GM18873 (cell line): ENCODE data around the gene CDC42SE2.

Source experiments
- ATAC-seq: cut with Tn5 transposase; IDR thresholded peaks from one replicate; pipeline ENCODE4 v1.9.1; 2021; ENCODE audit warnings: mild to moderate bottlenecking, moderate library complexity, moderate number of reproducible peaks; ENCODE audit not compliant: unreplicated experiment, low FRiP score

Gene CDC42SE2

DNA sequence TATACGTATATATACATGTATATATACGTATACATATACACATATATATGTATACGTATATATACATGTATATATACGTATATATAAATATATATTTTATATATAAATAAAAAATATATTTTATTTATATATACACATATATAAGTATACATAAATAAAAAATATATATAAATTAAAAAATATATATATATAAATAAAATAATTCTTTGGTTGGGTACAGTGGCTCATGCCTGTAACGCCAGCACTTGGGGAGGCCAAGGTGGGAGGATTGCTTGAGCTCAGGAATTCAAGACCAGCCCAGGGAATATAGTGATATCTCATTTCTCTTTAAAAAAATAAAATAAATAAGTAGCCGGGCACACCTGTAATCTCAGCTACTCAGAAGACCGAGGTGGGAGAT, 155.0 kb downstream of the CDC42SE2 start:
- no peak for ATAC-seq

DNA sequence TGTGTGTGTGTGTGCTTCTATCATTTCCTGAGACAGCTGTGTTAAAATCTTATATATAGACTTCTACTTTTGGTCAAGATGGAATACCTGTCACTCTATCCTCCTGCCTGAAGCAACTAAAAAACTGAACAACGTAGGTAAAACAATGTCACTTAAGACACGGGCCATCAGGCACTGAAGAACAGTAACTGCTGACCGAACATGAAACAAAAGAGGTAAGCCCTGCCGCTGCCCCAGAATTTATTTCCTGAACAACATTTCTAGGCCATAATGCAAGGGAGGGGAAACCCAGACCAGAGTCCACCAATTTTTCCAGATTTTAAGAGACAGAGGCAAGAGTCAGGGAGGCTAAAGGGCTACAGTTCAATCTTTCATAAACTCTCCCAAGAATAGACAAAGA, 156.0 kb downstream of the CDC42SE2 start:
- ATAC-seq = no peak

DNA sequence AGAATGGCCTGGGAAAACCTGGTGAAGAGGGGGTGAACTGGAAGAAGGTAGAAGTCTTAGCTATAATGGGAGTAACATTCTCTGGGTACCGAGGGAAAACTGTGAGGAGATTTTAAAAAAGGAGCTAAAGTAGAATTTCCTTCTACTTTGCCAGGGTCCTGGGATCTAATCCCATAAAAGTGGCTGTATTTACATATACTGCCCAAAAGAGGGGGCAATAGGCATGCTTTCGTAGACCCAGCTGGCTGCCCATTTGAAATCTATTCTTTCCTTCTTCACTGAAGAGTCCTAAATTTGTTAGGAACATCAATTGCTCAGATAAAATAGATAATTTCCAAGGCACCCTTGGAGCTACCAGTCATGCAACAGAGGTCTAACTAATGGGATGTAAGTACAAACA, 159.2 kb downstream of the CDC42SE2 start:
- no peak for ATAC-seq

DNA sequence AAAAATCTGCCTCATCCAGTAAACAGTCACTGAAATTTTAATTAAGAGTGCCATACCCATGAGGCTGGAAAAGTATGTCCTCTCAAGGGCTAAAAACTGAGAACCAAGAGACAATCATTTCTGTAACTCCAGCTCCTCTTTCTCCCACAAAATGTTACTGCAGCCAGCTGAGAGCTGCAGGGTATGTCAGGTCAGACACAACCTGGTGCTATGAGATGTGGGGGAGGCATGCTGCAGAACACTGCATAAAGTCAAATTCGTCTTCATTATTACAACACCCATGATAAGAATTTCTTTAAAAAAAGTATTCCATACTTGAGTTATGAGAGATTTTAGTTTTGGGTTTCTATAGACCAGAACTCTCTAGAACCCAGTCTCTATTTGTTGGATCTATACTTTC, 162.2 kb downstream of the CDC42SE2 start:
- ATAC-seq = no peak

DNA sequence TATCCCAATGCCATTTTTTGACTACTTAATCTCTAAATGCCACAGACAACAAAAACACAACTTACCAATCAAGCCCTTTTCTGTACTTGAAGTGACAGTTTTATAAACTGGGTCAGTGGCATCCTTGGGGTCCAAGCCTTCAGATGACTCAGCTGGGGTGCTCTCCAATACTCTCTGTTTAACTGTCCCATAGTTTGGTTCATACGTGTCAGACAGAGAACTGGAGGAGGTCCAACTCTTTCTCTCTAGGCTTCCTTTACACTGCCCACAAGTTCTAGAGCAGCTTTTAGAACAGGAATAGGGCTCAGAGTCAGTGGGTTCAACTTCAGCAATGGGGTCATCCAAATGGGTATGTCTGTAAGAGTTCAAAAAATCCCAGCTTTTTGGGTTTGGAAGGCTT, 166.9 kb downstream of the CDC42SE2 start:
- ATAC-seq = no peak

DNA sequence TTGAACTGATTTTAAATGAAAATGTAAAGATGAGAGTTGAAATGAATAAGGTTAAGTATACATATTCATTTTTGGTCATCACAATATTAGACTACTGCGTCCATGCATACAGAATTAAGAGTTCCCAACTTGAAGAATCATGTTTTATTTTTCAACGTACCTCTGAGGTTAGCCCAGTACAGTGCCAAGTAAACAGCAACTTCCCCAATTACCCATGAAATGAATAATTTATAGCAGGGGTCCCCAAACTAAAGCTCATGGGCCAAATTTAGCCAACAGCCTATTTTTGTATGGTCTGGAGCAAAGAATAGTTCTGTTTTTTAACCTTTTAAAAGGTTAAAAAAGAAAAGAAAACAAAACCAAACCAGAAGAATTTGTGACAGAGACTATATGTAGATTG, 167.9 kb downstream of the CDC42SE2 start:
- ATAC-seq = no peak

DNA sequence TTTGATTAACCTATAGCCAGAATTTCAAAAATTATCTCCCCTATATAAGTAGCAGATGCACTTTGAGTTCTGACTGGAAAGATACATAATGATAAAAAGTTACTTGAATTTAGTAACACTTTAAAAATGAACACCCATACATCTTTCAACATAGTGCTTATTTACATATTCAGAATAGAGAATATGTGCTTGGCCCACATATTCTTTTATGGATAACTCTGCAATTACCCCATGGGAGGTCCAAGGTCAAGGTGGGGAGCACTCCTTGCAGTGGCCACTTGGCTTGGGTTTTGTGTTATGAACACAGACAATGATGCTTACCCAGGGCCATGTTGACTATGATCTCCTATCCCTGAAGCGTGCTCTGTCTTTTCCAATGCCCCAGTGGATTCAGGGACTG, 169.3 kb downstream of the CDC42SE2 start:
- ATAC-seq = no peak

DNA sequence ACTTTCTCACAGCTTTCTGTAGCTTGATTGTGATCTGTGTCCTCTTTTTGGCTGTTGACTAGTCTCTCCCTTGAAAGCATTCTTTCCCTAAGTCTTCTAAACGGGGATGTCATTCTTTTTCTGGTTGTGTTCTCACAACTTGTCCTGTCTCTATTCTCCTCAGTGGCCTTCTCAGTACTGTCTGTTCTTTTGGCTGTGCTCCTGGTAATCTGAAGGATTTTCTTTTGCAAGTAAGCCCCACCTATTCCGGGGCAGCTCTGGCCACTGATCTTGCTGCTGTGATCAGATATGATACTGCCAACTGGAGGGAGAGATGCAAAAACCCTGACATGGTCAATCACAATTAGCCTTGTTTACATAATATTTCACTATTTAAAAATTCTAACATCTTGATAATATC, 172.2 kb downstream of the CDC42SE2 start:
- no peak for ATAC-seq

DNA sequence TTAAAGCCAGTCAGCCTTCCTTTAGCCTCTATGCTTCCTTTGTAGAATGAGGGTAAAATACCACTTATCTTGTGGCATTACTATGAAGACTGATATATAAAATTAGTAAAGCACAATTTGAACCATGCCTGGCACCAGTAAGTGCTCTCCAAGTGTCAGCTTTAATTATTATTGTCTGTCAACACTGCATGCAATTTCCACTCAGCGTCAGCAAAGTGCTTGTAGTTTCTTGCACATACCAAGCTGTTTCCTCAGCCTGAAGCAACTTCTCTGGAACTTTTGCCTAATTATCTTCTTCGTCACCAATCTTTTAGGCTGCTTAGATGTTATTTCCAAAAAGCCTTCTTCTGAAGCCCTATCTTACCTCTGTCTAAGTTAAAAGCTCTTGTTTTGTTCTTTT, 177.3 kb downstream of the CDC42SE2 start:
- no peak for ATAC-seq
